ENCODE measurements around the gene IL22RA2.

Gene IL22RA2

GRCh38 chr6:137193256-137194070, 20.0 kb upstream of the IL22RA2 start:
- no peak for DNase-seq

GRCh38 chr6:137192821-137193220, 19.4 kb upstream of the IL22RA2 start:
- no peak for DNase-seq

- no peak for DNase-seq
These were observed 18.2 kb upstream of the IL22RA2 start for GRCh38 chr6:137191670-137192069.

GRCh38 chr6:137191236-137191635, 17.8 kb upstream of the IL22RA2 start:
- DNase-seq = no peak

- DNase-seq = no peak
These were observed 17.2 kb upstream of the IL22RA2 start for GRCh38 chr6:137190583-137191094.

GRCh38 chr6:137188855-137189254, 15.4 kb upstream of the IL22RA2 start:
- DNase-seq = no peak

- no peak for DNase-seq
These were observed 11.8 kb upstream of the IL22RA2 start for GRCh38 chr6:137185290-137185689.

GRCh38 chr6:137182654-137183073, 9.2 kb upstream of the IL22RA2 start:
- DNase-seq = no peak

- DNase-seq = no peak
These were observed 8.6 kb upstream of the IL22RA2 start for GRCh38 chr6:137181891-137182653.

- no peak for DNase-seq
These were observed 4.2 kb upstream of the IL22RA2 start for GRCh38 chr6:137177611-137178010.

GRCh38 chr6:137176729-137177128, 3.3 kb upstream of the IL22RA2 start:
- DNase-seq = no peak

- DNase-seq = no peak
These were observed 2.4 kb upstream of the IL22RA2 start for GRCh38 chr6:137175868-137176245.

GRCh38 chr6:137175157-137175867, 1.9 kb upstream of the IL22RA2 start:
- no peak for DNase-seq

GRCh38 chr6:137172734-137173431, 561 bp downstream of the IL22RA2 start:
- no peak for DNase-seq

- no peak for DNase-seq
These were observed 1.4 kb downstream of the IL22RA2 start for GRCh38 chr6:137171824-137172733.

- no peak for DNase-seq
These were observed 2.4 kb downstream of the IL22RA2 start for GRCh38 chr6:137171053-137171374.

- DNase-seq = no peak
These were observed 3.0 kb downstream of the IL22RA2 start for GRCh38 chr6:137170266-137171052.

- no peak for DNase-seq
These were observed 5.6 kb downstream of the IL22RA2 start for GRCh38 chr6:137167702-137168377.

GRCh38 chr6:137166247-137167098, 7.0 kb downstream of the IL22RA2 start:
- DNase-seq = no peak
